DMS153 (cell line): Measurements from ENCODE around the gene TTC17.
"Not testable (repeated sequence)": the region's sequence is repeated elsewhere in the genome, so short reads cannot be mapped to it uniquely, and the experiment has no call there.

Source experiments
- DNase-seq: peaks from one replicate; lab custom pipeline; 2025; lab: John Stamatoyannopoulos, UW

The TTC17 gene

DNA sequence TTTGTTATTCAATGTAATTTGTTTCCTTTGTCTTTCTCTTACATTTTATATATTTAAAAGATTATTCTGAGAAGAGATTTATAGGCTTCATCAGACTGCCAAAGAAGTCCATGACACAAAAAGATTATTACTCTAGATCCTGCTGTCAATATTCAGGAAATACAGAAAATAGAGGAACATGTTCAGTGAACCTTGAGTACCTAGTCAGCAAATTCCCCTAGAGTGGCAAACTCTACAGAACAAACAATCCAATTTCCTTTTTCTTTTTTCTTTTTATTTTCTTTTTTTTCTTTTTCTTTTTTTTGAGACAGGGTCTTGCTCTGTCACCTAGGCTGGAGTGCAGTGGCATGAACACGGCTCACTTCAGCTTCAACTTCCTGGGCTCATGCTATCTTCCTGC lies 23.9 kb downstream of the TTC17 start:
- DNase-seq: no peak

DNA sequence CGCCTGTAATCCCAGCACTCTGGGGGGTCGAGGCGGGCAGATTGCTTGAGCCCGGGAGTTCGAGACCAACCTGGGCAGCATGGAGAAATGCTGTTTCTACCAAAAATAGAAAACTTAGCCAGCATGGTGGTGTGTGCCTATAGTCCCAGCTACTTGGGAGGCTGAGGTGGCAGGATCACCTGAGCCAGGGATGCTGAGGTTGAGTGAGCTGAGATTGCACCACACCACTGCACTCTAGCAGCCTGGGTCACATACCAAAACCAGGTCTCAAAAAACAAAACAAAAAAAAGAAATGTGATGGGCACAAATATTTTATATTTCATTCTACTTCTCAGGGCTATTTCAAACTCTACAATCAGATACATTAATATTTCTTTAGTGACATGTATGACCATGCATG lies 25.7 kb downstream of the TTC17 start:
- no peak for DNase-seq

DNA sequence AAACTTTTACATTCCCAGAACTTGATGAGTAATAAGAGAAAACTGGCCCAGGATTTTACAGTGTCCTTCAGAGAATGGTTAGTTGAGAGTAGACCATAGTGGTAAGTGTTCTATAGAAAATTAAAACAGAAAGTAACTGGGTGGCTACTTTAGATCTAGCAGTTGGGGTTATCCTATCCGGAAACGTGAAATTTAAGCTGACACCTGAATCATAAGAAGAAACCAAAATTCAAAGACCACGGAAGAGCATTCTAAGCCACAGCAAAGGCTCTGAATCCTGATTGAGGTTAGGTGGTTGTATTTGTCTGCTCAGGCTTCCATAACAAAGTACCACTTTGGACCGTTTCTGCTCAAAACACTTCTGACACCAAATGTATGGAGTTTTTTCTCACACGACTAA lies 34.0 kb downstream of the TTC17 start:
- no peak for DNase-seq

DNA sequence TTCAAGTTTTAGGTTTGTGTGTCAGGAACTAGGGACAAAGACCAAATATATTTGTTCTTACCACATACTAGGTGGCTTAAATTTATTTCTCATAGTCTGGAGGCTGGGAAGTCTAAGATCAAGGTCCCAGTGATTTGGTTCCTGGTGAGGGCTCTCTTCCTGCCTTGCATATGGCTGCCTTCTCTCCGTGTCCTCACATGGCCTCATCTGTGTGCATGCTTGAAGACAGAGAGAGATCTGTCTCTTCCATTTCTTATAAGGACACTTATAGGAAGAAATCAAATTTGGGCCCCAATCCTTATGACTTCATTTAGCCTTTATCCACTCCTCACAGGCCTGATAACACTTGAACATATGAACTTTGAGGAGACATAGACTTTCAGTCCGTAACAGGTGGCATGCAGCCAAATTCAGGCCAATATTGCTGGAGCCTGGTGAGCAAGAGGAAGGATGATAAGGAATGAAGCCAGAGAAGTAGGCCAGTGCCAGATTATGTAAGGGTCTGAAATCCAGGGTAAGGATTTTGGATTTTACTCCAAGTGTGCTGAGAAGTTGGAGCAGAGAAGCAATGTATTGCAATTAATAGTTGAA lies 35.1 kb downstream of the TTC17 start:
- no peak for DNase-seq

DNA sequence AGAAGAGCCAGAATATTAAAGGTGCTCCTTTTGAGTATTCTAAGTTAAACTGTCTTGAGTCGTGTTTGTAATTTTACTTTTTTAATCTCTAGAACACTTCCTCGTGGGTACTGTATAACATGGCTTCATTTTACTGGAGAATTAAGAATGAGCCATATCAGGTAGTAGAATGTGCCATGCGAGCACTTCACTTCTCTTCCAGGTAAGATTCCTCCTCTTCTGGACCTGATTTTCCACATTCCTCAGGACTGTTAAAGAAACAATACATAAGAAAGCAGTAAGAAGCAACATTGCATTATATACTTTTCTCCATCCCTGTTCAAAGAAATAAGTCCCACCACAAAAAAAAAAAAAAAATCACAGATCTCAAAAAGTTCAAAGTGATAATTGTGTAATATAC lies 37.9 kb downstream of the TTC17 start:
- no peak for DNase-seq

DNA sequence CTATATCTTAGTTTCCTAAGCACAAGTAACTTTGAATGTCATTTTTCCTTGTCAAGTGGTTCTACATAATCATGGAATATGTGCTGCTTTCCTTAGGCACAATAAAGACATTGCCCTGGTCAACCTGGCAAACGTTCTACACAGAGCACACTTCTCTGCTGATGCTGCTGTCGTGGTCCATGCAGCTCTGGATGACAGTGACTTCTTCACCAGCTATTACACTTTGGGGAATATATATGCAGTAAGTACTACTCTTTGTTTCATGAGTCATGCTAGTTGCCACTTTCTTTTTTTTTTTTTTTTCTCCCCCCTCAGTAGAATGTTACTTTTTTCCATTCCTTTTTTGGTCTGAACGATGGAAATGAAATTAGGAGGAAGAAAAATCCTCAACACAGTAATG lies 38.5 kb downstream of the TTC17 start:
- DNase-seq: no peak

DNA sequence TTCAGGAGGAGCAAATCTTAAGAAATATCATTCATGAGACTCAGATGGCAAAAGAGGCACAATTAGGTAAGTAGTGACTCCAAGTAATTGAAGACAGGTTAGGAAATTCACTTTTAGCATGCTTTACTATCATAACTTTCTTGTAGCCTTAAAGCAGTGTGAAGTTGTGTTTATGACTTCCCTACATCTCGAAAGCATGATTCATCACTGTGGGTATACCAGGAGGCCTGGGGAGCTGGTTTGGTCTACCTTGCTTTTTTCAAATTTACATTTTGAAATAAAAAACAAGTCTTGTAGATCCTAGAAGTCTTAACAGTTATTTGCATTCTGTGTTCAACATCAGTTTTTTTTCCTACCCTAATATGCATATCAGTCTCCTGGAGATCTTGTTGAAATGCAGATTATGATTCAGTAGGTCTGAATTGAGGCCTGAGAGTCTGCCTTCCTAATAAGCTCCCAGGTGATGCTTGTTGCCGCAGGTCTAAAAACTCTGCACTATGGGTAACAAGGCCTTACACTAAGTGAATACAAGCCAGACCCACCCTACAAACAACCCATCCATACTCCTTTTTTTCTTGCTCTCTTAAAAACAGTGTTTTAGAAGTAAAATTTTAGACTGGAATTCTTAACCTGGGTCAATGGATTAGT lies 41.4 kb downstream of the TTC17 start:
- no peak for DNase-seq

DNA sequence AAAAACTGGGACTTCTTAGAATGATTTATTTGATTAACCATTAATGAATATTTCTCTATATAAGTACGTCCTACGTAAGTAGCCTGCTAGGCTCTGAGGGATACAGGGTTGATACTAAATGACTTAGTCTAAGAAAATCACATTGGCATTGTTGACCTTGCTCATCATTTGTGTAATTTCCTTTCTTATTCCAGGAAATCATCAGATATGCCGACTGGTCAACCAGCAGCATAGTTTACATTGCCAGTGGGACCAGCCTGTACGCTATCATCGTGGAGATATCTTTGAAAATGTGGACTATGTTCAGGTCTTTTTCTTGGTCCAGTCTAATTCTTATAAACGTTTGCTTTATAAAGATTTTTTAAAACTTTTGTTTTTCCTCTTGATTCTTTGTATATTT lies 42.5 kb downstream of the TTC17 start:
- DNase-seq: no peak

DNA sequence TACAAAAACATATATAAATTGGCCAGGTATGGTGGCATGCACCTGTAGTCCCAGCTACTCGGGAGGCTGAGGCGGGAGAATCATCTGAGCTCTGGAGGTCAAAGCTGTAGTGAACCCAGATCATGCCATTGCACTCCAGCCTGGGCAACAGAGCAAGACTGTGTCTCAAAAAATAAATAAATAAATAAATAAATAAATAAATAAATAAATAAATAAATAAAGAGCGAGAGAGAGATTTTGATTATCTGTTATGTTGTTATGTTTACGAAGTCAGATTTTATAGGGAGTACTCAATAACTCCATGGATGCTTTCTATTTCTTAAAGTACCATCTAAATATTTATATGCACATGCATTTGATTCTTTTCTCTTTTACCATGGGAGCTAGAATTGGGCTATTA lies 43.1 kb downstream of the TTC17 start:
- not testable (repeated sequence) for DNase-seq

DNA sequence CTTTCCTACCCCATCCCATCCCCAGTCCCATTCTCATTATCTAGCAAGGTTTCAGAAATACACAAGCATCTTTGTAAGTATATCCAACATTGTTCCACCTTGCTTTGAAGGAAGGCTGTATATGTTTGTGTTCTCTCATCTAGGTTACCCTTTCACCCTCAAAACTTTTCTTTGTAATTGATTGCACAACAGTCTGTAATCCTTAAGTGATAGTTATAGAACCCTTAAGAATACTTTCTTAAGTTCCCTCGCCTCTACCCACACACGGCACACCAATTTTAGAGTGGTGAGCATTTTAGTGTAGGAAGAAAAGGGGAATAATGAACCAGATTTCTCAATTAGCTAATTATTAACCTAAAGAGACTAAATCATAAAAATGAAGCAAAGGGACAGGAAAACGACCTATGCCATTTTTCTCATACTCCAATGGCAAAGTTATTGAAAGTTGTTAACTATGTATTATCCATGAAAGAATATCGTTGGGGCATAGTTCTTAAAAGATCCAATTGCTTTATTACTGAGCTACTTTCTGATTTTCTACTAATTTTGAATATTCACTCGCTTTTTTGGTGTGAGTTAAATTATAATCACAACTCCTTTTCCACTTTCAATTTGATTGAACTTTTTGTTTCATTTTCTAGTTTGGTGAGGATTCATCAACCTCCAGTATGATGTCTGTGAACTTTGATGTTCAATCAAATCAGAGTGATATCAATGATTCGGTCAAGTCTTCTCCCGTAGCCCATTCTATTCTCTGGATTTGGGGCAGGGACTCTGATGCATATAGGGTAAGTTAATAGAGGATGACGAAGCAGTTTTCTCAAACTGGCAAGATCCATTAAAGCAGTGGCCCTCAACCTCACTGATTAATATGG lies 44.9 kb downstream of the TTC17 start:
- DNase-seq: no peak

DNA sequence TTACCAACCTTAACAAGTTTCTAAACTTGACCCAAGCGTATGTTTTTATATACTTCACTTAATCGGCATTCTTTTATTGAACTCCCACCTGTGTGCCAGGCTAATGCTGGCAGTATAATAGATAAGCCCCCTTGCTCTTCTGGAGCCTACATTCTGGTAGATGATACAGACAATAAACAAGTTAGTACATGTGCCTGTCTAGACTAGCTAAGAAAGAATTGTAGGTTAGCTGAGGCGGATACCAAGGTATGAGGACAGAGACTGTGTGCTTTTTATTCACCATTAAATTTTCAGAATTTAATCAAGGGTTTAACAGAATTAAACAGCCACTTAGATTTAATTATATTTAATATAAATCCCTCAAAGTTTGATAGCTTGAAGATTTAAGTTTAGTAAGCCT lies 45.7 kb downstream of the TTC17 start:
- no peak for DNase-seq

DNA sequence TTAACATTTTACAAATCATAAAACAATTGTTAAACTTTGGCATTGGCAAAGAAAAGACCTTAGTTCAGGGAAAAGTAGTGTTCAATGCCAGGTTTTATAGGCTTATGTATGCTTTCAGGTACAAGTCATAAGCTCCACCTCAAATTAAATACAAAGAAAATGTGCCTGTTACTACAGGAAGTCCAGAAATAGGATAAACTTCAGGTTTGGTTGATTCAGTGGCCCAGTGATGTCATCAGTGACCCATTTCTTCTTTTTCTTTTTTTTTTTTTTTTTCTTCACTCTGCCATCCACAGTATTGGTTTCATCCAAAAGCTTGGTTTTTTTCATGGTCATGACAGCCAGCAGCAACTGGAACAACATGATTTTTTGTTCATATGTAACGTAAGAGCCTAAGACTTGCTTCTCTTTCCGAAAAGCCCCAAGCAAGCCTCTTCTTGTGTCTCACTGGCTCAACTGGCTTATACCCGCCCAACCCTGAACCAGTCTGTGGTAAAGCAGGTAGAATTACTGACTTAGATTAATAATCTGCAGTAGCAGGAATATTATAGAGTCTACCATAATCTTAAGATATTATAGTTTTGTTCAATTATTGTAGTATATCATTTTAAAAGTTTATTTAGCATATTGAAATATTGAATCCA lies 46.2 kb downstream of the TTC17 start:
- no peak for DNase-seq

DNA sequence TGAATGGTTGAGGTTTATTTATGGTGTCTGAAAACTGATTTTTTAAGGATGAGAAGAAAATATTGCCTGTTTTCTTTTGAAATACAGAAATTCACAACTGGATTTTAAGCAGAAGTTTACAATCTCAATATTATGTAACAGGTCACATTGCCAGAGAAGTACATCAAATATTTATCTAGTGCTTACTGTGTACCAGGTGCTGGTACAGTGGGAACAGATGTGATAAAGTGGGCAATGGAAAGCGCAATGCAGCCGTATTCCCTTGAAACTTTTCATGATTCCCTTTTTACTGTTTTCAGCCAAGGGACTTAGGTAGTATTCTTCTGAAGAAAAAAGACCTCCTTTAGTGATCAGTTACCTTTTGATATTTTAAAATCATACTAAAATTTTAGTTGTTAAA lies 49.6 kb downstream of the TTC17 start:
- DNase-seq: no peak

DNA sequence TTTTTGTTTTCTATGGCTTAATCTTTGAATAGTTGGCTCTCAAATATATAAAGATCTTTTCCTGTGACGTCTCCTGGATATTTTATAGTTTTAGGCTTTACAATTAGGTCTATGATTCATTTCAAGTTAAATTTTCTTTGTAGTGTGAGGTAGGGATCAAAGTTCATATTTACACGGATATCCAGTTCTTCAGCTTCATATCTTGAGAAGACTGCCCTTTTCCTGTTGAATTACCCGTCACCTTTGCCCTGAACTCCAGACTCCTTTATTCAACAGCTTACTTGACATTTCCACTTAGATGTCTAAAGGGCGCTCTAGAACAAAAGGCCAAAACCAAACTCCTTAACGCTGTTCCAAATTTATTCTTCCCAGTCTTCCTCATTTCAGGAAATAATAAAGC lies 51.7 kb downstream of the TTC17 start:
- no peak for DNase-seq

DNA sequence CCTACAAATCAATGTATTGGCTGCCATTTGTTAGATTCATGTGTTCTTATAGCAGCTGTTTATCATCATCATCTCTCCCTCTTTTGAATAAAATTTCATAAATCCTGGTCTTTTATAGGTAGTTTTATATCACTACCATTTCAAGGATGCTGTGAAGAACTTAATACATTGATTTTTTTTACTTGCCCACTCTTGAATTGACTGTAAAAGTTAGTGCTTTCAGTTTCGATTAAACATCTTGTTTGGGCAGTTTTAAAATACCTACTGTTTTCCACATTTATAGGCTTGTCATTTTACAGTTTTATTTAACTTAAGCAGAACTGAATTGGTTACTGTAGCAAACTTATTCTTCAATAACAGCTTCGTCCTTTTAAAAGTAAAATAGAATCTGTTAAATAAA lies 59.5 kb downstream of the TTC17 start:
- DNase-seq: no peak

DNA sequence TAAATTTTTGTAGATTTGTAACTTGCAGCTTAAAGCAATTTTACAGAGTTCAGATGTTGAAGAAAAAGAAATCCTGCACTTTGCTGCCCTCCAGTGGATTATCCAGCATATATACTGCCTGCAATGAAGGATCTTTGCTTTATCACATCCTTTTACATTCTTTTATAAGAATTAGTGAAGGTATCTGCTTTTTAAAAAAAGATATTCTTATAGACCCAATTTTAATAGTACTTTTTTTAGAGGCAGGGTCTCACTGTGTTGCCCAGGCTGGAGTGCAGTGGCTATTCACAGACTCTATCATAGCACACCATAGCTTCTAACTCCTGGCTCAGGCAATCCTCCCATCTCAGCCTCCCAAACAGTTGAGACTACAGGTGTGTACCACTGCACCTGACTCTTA lies 60.7 kb downstream of the TTC17 start:
- DNase-seq: no peak

DNA sequence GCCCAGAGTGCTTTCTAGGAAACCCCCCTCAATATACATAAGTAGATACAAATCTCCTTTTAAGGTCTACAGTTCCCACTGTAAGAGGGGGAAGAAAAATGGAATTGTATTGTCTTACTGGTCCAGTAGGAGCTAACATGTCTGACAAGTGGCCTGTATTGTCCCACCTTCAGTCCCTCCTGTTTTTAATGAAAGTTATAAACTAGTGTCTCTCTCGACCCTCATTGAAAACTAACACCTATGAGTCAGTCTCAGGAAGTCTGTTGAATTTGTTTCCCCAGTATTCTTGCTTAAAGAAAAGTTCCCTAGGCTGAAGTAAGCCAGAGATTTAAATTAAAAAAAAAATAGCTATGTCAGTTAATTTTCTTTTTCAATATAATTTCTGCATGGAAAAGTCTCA lies 69.3 kb downstream of the TTC17 start:
- DNase-seq: no peak

DNA sequence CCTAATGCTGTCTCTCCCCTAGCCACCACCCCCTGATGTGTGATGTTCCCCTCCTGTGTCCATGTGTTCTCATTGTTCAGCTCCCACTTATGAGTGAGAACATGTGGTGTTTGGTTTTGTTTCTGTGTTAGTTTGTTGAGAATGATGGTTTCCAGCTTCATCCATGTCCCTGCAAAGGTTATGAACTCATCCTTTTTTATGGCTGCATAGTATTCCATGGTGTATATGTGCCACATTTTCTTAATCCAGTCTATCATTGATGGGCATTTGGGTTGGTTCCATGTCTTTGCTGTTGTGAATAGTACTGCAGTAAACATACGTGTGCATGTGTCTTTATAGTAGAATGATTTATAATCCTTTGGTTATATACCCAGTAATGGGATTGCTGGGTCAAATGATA lies 72.2 kb downstream of the TTC17 start:
- DNase-seq: not testable (repeated sequence)

DNA sequence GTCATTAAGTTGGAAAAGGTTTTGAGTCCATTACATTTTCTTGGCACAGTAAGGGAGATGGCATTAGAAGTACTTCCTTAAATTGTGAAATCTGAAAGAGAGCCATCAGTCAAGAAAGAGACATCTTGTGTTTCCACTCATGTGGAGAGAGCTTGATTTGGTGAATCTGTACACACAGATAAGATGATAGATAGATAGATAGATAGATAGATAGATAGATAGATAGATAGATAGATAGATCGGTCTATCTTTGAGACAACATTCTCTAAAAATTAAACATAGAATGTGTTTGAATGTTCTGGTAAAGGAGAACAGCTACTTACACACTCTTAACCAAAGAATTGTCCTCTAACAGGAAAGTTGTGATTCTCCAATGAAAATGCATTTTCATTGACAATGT lies 76.2 kb downstream of the TTC17 start:
- DNase-seq: no peak

DNA sequence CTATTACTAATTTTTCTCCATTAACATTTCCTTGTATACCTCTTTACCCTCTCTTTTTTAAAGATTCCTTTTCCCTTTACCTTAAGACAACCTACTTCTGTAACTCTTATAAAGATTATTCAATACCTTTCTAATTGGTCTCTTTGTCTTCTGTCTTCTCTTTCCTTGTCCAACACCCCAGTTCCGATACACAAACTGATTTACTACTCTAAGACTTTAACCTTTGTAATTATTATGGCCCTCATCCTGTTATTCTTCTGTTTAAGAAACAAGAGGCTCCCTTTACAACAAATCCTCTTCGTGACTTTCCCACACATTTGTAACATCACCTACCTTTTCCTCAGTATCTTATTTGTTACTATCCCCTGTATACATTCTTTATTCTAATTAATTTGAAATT lies 81.8 kb downstream of the TTC17 start:
- DNase-seq: no peak

DNA sequence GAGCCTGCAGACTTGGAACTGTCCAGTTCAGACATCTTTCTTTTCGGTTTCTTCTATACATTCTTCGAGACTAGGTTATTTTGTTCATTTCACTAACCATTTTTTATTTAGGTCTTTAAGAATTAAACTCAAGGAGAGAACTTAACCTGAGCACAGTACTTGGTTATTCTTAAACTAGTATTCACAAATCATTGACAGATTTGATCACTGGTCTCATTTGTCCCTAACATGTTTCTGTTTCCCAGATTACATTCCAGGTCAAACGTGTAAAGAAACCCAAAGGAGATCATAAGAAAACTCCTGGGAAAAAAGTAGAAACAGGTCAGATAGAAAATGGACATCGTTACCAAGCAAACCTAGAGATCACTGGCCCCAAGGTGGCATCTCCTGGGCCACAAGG lies 85.1 kb downstream of the TTC17 start:
- DNase-seq: no peak

DNA sequence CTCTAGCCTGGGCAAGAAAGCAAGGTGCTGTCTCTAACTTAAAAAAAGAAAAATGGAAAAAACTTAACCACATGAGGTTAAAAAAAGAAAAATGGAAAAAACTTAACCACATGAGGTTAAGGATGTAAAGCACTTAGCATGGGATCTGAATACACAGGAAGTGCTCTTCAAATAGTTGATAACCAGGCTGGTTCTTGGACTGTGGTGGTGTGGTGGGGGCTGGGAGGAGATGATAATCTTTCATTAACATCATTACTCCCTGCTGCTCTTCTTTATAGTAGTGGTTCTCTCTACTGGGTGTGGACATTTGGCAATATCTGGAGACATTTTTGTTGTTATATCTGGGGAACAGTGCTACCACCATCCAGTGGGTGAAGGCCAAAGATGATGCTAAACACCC lies 88.4 kb downstream of the TTC17 start:
- DNase-seq: no peak

DNA sequence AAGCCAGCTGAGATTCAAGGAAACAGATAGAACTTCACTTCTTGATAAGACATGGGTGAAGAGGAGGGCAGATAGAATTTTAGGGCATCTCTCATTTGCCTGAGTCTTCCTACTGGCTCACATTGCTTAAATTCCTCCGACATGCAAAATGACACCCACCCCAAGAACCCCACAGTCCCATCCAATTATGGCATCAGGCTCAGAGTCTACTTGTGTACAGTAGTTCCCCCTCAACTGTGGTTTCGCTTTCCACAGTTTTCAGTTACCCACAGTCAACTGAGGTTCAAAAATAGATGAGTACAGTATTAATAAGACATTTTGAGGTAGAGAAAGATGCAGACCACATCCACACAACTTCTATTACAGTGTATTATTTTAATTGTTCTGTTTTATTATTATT lies 99.8 kb downstream of the TTC17 start:
- no peak for DNase-seq
